ENCODE measurements around the gene CAAP1.
"Not testable (repeated sequence)": the region's sequence is repeated elsewhere in the genome, so short reads cannot be mapped to it uniquely, and the experiment has no call there.

CAAP1 gene

GRCh38 chr9:26828391-26828955 lies 64.1 kb downstream of the CAAP1 start:
- DNase-seq: not testable (repeated sequence)

GRCh38 chr9:26814799-26815198 lies 77.8 kb downstream of the CAAP1 start:
- DNase-seq: no peak

- DNase-seq: no peak
Measured at GRCh38 chr9:26813247-26813646, 79.4 kb downstream of the CAAP1 start.

- no peak for DNase-seq
Measured at GRCh38 chr9:26812217-26812616, 80.4 kb downstream of the CAAP1 start.

- DNase-seq: no peak
Measured at GRCh38 chr9:26811106-26811505, 81.5 kb downstream of the CAAP1 start.

GRCh38 chr9:26809795-26810194 lies 82.8 kb downstream of the CAAP1 start:
- no peak for DNase-seq

- no peak for DNase-seq
Measured at GRCh38 chr9:26807161-26807560, 85.4 kb downstream of the CAAP1 start.

GRCh38 chr9:26802921-26803320 lies 89.7 kb downstream of the CAAP1 start:
- DNase-seq: no peak

- DNase-seq: no peak
Measured at GRCh38 chr9:26801772-26802171, 90.8 kb downstream of the CAAP1 start.

GRCh38 chr9:26800322-26800721 lies 92.3 kb downstream of the CAAP1 start:
- DNase-seq: no peak

GRCh38 chr9:26791274-26791673 lies 101.3 kb downstream of the CAAP1 start:
- DNase-seq: no peak
